Superior temporal gyrus (tissue), 1 donor: ENCODE results near the gene FMNL2.

Experiments used
- DNase-seq: peaks from one replicate; pipeline ENCODE4 v3.0.0-alpha.2; 2016; ENCODE audit errors: extremely low spot score

Gene FMNL2

DNA sequence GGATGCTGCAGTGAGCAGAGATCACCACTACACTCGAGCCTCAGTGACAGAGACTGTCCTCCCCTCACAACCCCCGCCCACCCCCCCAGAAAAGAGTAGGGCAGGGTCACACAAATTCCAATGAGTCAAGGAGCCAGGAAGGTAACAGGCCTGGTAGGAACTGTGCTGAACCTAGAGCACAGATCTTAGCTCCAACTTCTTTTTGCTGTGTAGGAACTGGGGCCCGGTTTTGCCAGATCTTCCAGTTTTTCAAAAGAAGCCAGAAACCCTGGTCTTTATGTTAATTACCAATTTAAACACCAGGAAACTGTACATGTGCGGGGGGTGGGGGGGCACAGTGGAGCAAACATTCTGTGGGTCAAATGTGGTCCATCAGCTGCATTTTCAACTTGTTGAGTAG is 311.3 kb downstream of the FMNL2 start:
- DNase-seq: no peak

DNA sequence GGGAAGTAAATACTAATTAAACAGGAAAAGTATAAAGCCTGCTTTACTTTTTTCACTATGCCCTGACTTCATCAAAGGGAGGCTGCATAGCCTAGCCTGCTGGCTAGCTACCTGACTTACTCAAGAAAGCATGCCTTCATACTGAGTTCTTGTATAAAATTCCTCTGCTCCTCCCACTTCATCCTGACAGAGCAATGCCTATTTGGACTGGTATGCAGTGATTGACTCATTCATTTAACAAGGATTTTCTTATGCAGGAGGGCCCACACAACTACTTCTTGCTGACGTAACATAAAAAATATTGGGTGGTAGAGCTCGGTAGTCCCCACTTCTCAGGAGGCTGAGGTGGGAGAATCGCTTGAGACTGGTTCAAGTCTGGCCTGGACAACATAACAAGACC is 311.8 kb downstream of the FMNL2 start:
- DNase-seq: no peak

DNA sequence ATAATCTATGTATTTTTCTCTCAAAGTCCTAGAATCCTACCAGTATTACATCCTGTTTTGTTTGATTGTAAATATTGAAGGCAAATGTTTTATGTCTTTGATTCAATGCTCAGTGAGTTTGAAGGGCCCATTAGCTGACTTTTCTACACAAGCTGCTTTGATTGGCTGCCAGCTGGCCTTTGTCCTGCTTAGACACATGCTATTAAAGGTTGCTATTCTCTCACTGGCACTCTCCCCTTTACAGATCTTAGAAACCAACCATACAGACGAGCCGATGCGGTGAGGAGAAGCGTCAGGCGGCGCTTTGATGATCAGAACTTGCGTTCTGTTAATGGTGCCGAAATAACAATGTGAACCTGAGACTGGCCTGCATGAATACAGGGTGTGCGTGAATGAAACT is 312.6 kb downstream of the FMNL2 start:
- DNase-seq: peak; percentile 76

DNA sequence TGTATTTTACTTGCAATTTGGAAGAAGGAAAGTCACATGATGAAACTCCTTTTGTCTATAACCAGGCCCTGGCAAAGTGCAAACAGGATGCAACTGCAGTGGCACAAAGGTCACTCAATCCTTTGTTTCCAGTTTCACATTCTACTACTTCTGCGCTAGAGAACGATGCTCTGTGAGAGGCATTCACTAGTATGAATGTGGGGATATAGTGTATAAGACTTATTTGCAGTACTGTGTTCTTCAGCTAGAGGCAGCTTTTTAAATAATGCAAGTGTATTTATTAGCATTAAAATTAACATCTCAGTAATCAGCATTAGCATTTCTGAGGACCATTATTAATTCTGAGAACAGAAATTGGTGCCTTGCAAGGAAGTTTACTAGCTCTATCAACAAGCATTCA is 313.4 kb downstream of the FMNL2 start:
- peak; percentile 62 for DNase-seq

DNA sequence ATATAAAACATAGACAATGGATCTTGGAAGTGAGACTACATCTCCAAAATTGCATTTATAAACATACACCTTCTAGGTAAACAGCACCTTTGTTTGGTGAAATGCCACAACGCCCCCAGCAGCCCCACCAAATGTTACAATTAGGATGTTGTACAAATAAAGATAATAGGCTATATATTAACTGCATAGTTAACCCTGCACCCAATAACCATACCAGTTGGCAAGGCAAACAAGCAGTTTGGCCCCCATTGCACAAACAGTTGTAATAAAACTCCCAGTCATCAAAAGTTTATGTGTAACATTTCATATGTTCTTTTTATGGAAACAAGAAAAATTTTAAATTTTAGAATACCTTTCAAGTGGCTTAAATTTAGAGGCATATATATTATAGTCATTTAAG is 315.0 kb downstream of the FMNL2 start:
- DNase-seq: no peak

DNA sequence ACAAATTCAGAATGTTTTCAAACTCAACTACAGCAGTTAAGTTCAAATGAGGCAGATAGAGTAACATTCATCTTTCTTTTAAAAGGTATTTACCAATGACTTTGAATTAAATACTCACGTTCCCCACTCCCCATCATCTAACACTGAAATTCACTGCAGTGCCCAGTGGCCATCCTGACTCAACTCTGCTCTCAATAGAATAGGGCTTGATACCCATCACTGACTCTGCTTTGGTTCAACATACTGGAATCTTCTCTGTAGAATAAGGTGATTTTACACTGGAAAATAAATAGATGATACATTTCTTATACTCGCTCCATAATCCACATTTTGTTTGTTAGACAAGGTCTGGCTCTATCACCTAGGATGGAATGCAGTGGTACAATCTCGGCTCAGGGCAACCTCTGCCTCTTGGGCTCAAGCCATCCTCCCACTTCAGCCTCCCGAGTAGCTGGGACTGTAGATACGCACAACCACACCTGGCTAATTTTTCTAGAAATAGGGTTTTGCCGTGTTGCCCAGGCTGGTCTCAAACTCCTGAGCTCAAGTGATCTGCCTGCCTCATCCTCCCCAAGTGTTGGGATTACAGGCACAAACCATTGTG is 315.9 kb downstream of the FMNL2 start:
- no peak for DNase-seq

DNA sequence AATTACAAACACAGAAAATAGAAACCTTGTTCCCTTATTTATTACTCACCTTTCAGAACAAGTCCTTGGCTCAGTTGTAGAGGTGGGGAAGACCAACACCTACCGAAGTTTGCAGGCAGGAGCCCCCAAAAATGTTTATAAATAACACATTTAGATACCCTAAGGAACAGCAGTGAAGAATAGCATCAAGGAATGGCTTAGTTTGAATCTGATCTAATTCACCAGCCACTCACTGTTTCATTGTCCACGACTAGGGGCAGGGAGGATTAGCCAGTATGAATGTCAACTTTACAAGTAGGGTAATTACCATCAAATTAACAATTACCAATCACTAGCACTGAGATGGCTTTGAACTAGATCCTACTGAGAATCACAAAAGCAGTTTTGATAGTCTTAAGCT is 316.9 kb downstream of the FMNL2 start:
- DNase-seq: no peak

DNA sequence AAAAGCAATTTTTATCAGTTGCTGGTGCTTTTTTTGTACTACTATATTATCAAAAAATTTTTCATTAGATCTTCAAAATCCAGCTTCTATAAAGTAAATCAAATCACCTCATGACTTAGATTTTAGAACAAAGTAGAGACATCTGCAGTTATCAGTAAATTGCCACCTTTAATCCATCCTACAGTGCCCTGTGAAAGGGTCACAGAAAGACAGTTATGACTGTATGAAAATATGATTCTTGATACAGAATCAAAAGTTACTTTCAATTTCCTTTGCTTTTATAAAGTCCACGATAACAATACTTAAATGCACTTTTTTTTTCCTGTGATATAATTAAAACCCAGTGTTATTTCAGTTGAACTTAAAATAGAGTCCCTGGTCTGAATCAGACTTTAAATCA is 320.9 kb downstream of the FMNL2 start:
- DNase-seq: no peak

DNA sequence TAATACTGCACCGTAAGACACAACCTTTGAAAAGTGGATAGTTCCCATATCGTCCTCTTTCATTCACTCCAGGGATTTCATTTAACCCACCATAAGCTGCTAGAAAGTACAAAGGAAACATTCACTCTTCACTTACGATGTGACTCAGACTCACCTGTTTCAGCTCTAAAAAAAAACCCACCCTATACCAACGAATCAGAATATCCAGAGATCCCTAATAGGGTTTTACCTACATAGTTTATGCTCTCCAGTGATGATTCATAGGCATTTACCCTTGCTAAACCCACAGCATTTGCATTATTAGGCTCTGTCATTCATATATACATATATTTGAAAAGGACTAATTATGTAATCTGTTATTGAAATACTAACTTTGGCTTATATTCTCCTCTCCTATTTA is 322.1 kb downstream of the FMNL2 start:
- DNase-seq: no peak

DNA sequence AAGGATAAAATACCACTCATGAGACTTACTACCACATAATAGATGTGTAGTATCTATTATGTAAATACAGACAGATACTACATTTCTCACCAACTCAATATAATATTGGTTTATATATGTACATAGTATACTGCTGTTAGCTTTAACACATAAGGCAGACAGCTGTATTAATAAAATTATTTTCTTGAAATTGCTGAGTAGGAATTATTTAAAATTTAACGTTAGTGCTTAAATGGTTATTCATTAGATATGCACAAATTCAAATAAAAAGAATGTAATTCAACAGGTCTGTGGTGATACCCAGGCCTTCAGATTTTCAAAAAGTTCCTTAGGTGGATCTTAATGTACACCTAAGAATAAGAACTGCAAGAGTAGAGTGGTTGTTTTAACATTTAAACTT is 323.2 kb downstream of the FMNL2 start:
- DNase-seq: no peak

DNA sequence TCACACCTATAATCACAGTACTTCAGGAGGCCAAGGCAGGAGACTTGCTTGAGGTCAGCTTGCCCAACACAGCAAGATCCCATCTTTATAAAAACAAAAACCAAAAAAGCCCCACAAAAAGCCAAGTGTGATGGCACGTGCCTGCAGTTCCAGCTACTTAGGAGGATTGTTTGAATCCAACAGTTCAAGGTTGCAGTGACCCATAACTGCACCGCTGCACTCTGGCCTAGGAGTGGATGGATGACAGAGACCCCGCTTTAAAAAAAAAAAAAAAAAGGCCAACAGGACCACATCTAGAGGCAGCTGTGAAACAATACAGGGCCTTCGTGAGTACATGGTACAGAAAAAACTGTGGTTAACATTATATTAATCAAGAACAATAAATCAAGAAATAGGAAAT is 326.1 kb downstream of the FMNL2 start:
- DNase-seq: no peak

DNA sequence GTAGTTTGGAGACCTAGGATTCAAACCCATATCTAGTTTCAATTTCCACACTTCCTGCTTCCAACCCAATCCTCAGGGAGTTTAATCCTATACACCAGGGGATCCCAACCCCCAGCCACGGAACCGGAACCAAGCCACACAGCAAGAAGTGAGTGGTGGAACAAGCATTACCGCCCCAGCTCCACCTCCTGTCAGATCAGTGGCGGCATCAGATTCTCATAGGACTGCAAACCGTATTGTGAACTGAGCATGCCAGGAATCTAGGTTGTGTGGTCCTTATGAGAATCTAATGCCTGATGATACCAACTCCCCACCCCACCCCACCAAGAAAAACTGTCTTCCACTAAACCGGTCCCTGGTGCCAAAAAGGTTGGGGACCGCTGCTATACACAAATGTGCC is 329.8 kb downstream of the FMNL2 start:
- DNase-seq: no peak

DNA sequence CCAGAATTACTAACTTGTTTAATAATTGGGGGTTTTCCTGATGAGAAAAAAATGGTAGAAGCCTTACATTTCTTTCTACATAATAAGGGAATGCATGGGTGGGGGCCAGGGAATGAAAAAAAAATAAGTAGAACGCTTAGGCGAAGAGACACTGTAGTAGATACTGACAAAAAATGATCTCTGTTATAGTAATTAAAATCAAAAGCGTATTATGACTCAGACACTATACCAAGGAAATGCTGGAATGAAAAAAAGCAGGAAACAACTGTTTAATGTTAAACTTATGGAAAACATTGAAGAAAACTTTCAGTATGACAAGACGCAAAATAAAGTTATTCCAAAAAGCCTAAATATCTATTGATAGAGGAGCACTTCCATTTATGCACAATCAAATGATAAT is 339.4 kb downstream of the FMNL2 start:
- no peak for DNase-seq

DNA sequence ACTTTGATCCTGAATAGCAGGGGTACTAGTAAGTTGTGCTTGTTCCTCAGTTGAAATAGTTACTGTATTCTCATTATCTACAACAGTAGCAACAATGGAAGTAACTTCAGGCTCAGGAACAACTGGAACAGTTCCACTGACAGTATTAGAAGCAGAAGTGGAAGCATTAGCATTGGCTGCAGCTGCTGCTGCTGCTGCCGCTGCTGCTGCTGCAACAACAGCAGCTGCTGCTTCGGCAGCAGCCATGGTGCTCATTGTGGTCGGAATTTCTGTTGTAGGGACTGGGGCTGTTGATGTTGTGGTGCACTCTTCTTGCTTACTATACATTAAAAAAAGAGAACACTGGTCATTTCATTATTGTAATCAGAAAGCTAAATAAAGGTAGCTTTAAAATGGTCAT is 341.5 kb downstream of the FMNL2 start:
- no peak for DNase-seq

DNA sequence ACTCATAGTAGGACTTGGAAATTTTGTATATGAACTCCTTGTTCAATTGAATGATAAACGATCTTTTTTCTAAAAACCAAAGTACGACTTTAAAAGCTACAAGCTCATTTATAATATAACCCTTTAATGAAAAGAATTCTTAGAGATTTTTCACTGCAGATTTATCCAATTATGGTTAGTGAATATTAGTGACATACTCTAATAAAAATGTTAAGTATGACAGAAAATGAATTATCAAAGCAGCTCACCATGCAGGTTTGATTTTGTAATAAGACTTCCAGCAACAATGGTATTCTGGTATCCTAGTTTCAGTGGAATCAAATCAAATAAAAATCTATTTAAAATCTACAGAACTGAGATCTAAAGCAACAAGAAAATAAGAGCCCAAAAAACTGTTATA is 343.8 kb downstream of the FMNL2 start:
- DNase-seq: no peak

DNA sequence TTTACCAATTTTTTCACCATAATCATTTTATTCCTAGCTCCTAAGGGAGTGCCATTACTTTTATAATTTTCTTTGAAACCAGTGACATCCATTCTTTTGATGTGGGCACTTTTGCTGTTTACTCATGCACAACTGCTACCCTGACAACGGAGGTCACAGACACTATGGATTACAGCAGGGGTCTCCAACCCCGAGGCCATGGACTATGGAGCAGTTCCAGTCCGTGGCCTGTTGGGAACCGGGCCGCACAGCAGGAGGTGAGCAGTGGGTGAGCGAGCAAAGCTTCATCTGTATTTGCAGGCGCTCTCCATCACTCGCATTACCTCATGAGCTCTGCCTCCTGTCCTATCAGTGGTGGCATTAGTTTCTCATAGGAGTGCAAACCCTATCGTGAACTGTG is 347.7 kb downstream of the FMNL2 start:
- DNase-seq: no peak

DNA sequence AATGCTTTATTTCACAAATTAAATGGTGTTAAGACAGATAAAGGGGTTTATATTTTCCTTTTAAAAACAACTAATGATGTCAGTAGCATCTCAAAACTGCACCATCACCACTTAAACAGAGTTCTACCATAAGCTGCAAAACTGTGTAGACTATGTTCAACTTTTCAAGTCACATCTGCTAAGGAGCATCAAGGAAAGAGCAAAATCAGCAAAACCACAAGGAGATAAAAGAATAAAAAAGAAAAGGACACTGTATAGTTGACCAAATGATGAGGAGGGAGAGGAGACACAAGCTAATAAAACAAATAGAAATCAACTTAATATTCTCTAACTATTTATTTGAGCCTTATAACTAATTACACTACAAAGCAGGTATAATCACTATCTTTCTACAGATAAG is 348.4 kb downstream of the FMNL2 start:
- no peak for DNase-seq

DNA sequence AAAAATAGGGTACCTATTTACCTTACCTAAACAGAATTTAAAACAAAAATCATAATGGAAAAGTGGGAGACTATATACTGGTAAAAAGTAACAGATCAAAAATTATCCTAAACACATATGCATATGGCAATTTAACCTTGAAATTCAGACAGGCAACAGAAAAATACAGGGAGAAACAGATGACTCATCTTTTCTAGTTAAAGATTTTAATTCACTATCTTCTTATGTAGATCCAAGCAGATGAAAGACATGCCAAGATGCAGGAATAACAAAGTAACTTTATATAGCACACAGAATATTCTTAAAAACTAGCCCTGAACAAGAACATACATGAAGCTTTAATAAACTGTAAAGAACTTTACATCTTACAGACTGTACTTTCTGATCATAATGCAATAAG is 351.3 kb downstream of the FMNL2 start:
- DNase-seq: peak; percentile 29

DNA sequence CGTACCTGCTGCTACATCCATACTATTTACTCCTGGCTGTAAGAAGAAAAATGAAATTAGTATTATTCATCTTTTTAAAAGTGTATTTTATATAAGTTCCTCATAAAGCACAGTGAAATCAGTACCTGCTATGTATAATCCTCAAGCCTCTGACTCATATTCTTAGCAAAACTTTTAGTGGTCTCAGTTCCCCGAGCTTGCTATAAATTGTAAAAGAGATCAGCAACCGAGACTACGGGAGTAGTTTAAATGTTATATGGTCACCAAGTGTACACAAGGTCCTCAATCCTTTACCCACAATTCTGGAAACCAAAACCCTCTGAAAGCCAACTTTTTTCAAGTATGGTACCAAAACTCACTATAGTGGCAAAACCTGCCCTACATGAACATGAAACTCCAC is 358.1 kb downstream of the FMNL2 start:
- DNase-seq: no peak

DNA sequence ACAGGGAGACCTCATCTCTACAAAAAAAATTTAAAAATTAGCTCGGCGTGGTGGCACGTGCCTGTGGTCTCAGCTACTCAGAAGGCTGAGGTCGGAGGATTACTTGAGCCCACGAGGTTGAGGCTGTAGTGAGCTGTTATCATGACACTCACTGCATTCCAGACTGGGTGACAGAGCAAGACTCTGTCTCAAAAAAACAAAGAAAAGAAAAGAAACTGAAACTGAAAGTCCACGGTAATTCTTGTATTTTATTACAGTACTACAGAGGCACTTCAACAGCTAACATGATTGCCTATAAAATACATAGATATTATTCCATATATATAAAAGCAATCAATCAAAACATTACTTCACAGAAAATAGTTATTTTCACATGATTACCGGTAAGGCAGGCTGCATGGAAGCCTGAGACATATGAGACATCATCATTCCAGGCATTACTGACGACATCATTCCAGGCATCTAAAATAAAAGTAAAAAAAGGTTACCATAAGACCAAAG is 359.2 kb downstream of the FMNL2 start:
- no peak for DNase-seq

DNA sequence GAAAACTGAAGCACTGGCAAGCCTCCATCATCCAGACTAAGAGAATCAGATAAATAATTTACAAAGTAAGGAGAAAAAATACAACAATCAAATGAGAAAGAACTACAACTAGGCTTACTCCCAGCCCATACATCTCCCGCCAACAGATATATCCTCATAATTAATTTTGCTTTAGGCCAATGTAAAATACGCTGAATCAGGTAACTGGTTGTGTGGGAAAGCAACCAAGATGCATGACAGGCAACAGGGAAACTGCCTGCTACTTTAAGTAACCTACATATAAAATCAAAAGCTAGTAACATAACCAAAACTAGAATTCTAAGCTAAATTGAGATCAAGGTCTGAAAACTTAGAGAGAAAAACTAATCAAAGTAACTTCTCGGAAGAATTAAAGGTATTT is 360.8 kb downstream of the FMNL2 start:
- no peak for DNase-seq

DNA sequence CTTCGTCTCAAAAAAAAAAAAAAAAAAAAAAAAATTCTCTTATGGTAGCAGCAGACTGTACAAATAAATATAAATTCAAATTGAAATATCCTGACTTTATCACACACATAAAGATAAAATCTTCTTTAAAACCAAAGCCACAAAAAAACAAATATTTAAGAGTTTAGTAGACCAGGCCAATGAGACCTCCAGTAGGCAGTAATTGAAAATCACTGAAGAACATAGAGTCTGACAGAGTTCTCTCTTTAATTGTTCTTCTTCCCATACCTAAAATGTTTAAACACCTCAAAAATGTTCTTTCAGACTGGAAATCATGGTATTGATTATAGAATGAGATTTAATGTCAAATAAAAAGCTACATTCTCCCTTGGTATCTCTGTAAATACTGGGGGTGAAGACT is 361.5 kb downstream of the FMNL2 start:
- no peak for DNase-seq
